ENCODE data around the gene TERC.

DNA sequence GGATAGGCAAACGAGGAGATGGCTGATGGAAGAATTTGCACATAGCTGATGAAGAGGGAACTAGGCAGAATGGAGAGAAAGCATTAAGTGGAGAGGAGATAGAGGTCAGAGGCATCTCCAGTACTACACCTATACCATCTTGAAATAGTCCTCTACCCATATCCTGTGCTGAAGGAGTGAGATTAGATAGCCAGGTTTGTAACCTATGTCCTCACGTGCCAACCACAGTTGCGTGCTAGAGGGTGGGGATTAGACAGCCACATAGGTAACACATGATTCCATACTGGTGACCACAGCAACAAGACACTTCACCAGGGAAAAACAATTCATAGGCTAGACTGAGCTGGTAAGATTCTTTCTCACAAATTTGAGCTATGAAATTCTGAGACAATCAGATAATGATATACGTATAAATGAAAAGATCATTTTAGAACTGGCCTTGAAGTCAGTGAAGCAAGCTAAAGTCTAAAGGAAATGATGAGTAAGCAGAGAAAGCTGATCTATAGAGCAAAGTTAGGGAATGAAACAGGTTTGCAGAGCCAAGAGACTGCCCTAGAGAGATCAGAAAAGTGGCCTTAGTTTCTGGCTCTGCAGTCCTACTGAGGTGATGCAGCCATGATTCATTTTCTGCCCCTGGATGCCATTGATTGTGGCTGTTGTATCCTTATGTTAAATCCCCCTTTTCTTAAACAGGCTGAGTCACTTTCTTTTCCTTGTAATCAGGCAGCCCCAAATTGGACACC lies 26.0 kb upstream of the TERC start:
- no peak for TF ChIP-seq YY1 (IDR thresholded peaks at IDR 0.05; ENCODE audit: insufficient read depth, insufficient read length)
- no peak for TF ChIP-seq ZNF274 (IDR thresholded peaks at IDR 0.05; ENCODE audit: low read depth, low read length)
- TF ChIP-seq SUZ12 (IDR thresholded peaks at IDR 0.05; ENCODE audit: extremely low read depth, insufficient read depth, insufficient read length): no peak
